ENCODE measurements around the gene TRAPPC10.

- TF ChIP-seq CTCF (IDR thresholded peaks at IDR 0.05) = no peak
- TF ChIP-seq POLR2AphosphoS5 (IDR thresholded peaks at IDR 0.05; ENCODE audit: low read depth, low read length) = no peak
- no peak for TF ChIP-seq USF2 (IDR thresholded peaks at IDR 0.05; ENCODE audit: borderline replicate concordance, low read depth, low read length)
- no peak for TF ChIP-seq ZBTB33 (IDR thresholded peaks at IDR 0.05; ENCODE audit: borderline replicate concordance, low read depth)
- no peak for TF ChIP-seq SIN3A (IDR thresholded peaks at IDR 0.05; ENCODE audit: borderline replicate concordance, low read depth, low read length)
Measured at GRCh38 chr21:43981871-43982210, 30.3 kb upstream of the TRAPPC10 start.
